Esophagus squamous epithelium (tissue), 4 donors: ENCODE measurements around the gene ACP4.
"Not testable (repeated sequence)": the region's sequence is repeated elsewhere in the genome, so short reads cannot be mapped to it uniquely, and the experiment has no call there.

ENCODE experiments used
- CTCF ChIP-seq, 6 experiments: fragments of 450-650 bp in 4 of 6; fragments of 200-600 bp in 2 of 6; sonication (generic) in 2 of 6; IDR thresholded peaks; one replicate each; pipeline ENCODE4 v1.5.1; 2016 to 2019; ENCODE audit warnings: antibody characterized with exemption in 6 of 6, mild to moderate bottlenecking in 4 of 6, moderate library complexity in 4 of 6
- POLR2A ChIP-seq, 4 donors: fragments of 450-650 bp; IDR thresholded peaks; one replicate each; pipeline ENCODE4 v1.6.1; 2017; ENCODE audit warnings: antibody characterized with exemption in 4 of 4, mild to moderate bottlenecking in 4 of 4, moderate library complexity in 3 of 4

- TF ChIP-seq CTCF, POLR2A (IDR thresholded peaks at IDR 0.05): not testable (repeated sequence)
Observed at GRCh38 chr19:50772912-50773311, 17.3 kb upstream of the ACP4 start.
